HEK293 (cell line): Measurements from ENCODE around the gene PRSS56.

Experiments
- CTCF ChIA-PET: fragments of 350-600 bp; formaldehyde crosslinking; extraction: SDS; loops from one replicate; lab custom pipeline; 2021; ENCODE audit warnings: antibody characterized with exemption; lab: Yijun Ruan, JAX
- POLR2A ChIA-PET: fragments of 300-600 bp; formaldehyde crosslinking; extraction: SDS; loops from one replicate; lab custom pipeline; 2020; ENCODE audit warnings: antibody characterized with exemption, inconsistent platforms; lab: Yijun Ruan, JAX
- H3K27ac ChIP-seq: fragments of 200-500 bp; sonication (Bioruptor generic); 2 replicates; pipeline ENCODE4 v1.5.1; 2014; ENCODE audit warnings: low read depth, low read length, control low read depth, inconsistent platforms; ENCODE audit errors: extremely low read depth
- H3K36me3 ChIP-seq, 2 experiments: fragments of 200-500 bp in 1 of 2; sonication (Bioruptor generic) in 1 of 2; 1 replicate in 1 of 2; 2 replicates in 1 of 2; pipeline ENCODE4 v1.5.1; 2014 to 2017; ENCODE audit warnings: inconsistent platforms in 2 of 2, low read length in 2 of 2; ENCODE audit not compliant: control insufficient read depth in 2 of 2, insufficient read depth in 1 of 2
- H3K4me1 ChIP-seq: fragments of 200-500 bp; sonication (Bioruptor generic); 2 replicates; pipeline ENCODE4 v1.5.1; 2014; ENCODE audit warnings: mild to moderate bottlenecking, low read length, inconsistent platforms; ENCODE audit not compliant: control insufficient read depth, insufficient read depth
- H3K4me3 ChIP-seq: 2 replicates; pipeline ENCODE4 v1.5.1; 2011; ENCODE audit warnings: low read depth, mild to moderate bottlenecking, control low read depth, low read length, moderate library complexity
- H3K9me3 ChIP-seq: fragments of 200-500 bp; sonication (Bioruptor generic); 2 replicates; pipeline ENCODE4 v1.5.1; 2014; ENCODE audit warnings: low read depth, low read length, inconsistent platforms; ENCODE audit not compliant: control insufficient read depth, insufficient read depth
- BCL11A ChIP-seq: fragments of 450-650 bp; formaldehyde crosslinking; IDR thresholded peaks from 2 replicates; pipeline ENCODE4 v1.5.1; 2016; ENCODE audit warnings: low read depth, missing biosample characterization, missing genetic modification characterization
- GFI1B ChIP-seq: fragments of 450-650 bp; formaldehyde crosslinking; IDR thresholded peaks from 2 replicates; pipeline ENCODE4 v1.5.1; 2016; ENCODE audit warnings: missing biosample characterization, missing genetic modification characterization
- HOXC10 ChIP-seq: sonication (generic); formaldehyde crosslinking; IDR thresholded peaks from 2 replicates; pipeline ENCODE4 v1.8.1; 2023; ENCODE audit warnings: mild to moderate bottlenecking, missing genetic modification reagents
- PRDM1 ChIP-seq: fragments of 450-650 bp; formaldehyde crosslinking; IDR thresholded peaks from 2 replicates; pipeline ENCODE4; 2016; ENCODE audit warnings: missing biosample characterization, missing genetic modification characterization
- REPIN1 ChIP-seq: fragments of 450-650 bp; formaldehyde crosslinking; IDR thresholded peaks from 2 replicates; pipeline ENCODE4 v1.5.1; 2017; ENCODE audit warnings: missing biosample characterization, missing genetic modification characterization, low read depth
- SETDB1 ChIP-seq: IDR thresholded peaks from one replicate; pipeline ENCODE4 v1.6.1; 2017; ENCODE audit warnings: mild to moderate bottlenecking, low read length, moderate library complexity, mixed read lengths; ENCODE audit not compliant: insufficient read length
- TRIM28 ChIP-seq: IDR thresholded peaks from 2 replicates; pipeline ENCODE4 v1.6.1; 2011; ENCODE audit warnings: low read length, control low read depth, borderline replicate concordance
- ZFHX2 ChIP-seq: fragments of 450-650 bp; formaldehyde crosslinking; conservative IDR thresholded peaks from 2 replicates; pipeline ENCODE4 v1.5.1; 2016; ENCODE audit warnings: missing biosample characterization, missing genetic modification characterization
- ZIC2 ChIP-seq: fragments of 450-650 bp; formaldehyde crosslinking; IDR thresholded peaks from 2 replicates; pipeline ENCODE4 v1.5.1; 2016; ENCODE audit warnings: missing biosample characterization, missing genetic modification characterization
- ZNF146 ChIP-seq: fragments of 450-650 bp; formaldehyde crosslinking; IDR thresholded peaks from 2 replicates; pipeline ENCODE4 v1.5.1; 2016; ENCODE audit warnings: missing biosample characterization, missing genetic modification characterization
- ZNF211 ChIP-seq: fragments of 450-650 bp; formaldehyde crosslinking; IDR thresholded peaks from 2 replicates; pipeline ENCODE4 v1.5.1; 2016; ENCODE audit warnings: low read depth, missing biosample characterization, missing genetic modification characterization
- ZNF274 ChIP-seq, 2 experiments: fragments of 200-500 bp in 1 of 2; fragments of 450-650 bp in 1 of 2; sonication (Bioruptor generic) in 1 of 2; formaldehyde crosslinking in 1 of 2; IDR thresholded peaks; 2 replicates each; pipeline versions ENCODE4 v1.5.1 to v1.6.1; 2014 to 2016; ENCODE audit warnings: borderline replicate concordance in 1 of 2, inconsistent platforms in 1 of 2, low read length in 1 of 2, missing biosample characterization in 1 of 2, missing genetic modification characterization in 1 of 2
- ZNF280C ChIP-seq: fragments of 450-650 bp; formaldehyde crosslinking; IDR thresholded peaks from 2 replicates; pipeline ENCODE4 v1.5.1; 2016; ENCODE audit warnings: missing biosample characterization, missing genetic modification characterization
- ZNF513 ChIP-seq: fragments of 450-650 bp; IDR thresholded peaks from 2 replicates; pipeline ENCODE4 v1.5.1; 2018; ENCODE audit warnings: missing biosample characterization, missing genetic modification characterization
- ZNF664 ChIP-seq: fragments of 450-650 bp; formaldehyde crosslinking; IDR thresholded peaks from 2 replicates; pipeline ENCODE4 v1.5.1; 2016; ENCODE audit warnings: missing biosample characterization, missing genetic modification characterization
- ZSCAN18 ChIP-seq: fragments of 450-650 bp; formaldehyde crosslinking; IDR thresholded peaks from 2 replicates; pipeline ENCODE4 v1.5.1; 2016; ENCODE audit warnings: missing biosample characterization, missing genetic modification characterization
- ZSCAN5A ChIP-seq: fragments of 450-650 bp; formaldehyde crosslinking; IDR thresholded peaks from 2 replicates; pipeline ENCODE4 v1.5.1; 2016; ENCODE audit warnings: missing biosample characterization, missing genetic modification characterization
- TF ChIP-seq, protein P1 (sequence below): fragments of 450-650 bp; formaldehyde crosslinking; IDR thresholded peaks from 2 replicates; pipeline ENCODE4 v1.5.1; 2016; ENCODE audit warnings: missing biosample characterization, missing genetic modification characterization
- TF ChIP-seq, protein P2 (sequence below): fragments of 450-650 bp; formaldehyde crosslinking; IDR thresholded peaks from 2 replicates; pipeline ENCODE4 v1.5.1; 2016; ENCODE audit warnings: missing biosample characterization, missing genetic modification characterization, low read depth

The PRSS56 gene

GRCh38 chr2:232541195-232541960 is 21.2 kb downstream of the PRSS56 start:
- no peak overlapping the region for H3K27ac ChIP-seq
- H3K36me3 ChIP-seq = peaks cover 5 to 14% of the 10 kb centered on the region in 2 experiments; a peak in 2 of 3 replicates
- no peak overlapping the region for H3K4me3 ChIP-seq
- no peaks in the 10 kb centered on the region for H3K4me1 ChIP-seq
- ChIA-PET POLR2A (no interaction called here), CTCF (no interaction called here)
- TF ChIP-seq ZNF211 (tag by site-specific recombination) (no peak), GFI1B (tag by site-specific recombination) (no peak), ZNF280C (tag by site-specific recombination) (no peak), ZIC2 (tag by site-specific recombination) (no peak), BCL11A (tag by site-specific recombination) (no peak), ZSCAN18 (tag by site-specific recombination) (no peak), ZSCAN5A (tag by site-specific recombination) (no peak)
- TF ChIP-seq, protein P1, sequence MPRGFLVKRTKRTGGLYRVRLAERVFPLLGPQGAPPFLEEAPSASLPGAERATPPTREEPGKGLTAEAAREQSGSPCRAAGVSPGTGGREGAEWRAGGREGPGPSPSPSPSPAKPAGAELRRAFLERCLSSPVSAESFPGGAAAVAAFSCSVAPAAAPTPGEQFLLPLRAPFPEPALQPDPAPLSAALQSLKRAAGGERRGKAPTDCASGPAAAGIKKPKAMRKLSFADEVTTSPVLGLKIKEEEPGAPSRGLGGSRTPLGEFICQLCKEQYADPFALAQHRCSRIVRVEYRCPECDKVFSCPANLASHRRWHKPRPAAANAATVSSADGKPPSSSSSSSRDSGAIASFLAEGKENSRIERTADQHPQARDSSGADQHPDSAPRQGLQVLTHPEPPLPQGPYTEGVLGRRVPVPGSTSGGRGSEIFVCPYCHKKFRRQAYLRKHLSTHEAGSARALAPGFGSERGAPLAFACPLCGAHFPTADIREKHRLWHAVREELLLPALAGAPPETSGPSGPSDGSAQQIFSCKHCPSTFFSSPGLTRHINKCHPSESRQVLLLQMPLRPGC (tag by site-specific recombination) = no peak
- TF ChIP-seq, protein P2, sequence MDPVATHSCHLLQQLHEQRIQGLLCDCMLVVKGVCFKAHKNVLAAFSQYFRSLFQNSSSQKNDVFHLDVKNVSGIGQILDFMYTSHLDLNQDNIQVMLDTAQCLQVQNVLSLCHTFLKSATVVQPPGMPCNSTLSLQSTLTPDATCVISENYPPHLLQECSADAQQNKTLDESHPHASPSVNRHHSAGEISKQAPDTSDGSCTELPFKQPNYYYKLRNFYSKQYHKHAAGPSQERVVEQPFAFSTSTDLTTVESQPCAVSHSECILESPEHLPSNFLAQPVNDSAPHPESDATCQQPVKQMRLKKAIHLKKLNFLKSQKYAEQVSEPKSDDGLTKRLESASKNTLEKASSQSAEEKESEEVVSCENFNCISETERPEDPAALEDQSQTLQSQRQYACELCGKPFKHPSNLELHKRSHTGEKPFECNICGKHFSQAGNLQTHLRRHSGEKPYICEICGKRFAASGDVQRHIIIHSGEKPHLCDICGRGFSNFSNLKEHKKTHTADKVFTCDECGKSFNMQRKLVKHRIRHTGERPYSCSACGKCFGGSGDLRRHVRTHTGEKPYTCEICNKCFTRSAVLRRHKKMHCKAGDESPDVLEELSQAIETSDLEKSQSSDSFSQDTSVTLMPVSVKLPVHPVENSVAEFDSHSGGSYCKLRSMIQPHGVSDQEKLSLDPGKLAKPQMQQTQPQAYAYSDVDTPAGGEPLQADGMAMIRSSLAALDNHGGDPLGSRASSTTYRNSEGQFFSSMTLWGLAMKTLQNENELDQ (tag by site-specific recombination) = no peak
- no peaks in the 10 kb centered on the region for H3K9me3 ChIP-seq

DNA sequence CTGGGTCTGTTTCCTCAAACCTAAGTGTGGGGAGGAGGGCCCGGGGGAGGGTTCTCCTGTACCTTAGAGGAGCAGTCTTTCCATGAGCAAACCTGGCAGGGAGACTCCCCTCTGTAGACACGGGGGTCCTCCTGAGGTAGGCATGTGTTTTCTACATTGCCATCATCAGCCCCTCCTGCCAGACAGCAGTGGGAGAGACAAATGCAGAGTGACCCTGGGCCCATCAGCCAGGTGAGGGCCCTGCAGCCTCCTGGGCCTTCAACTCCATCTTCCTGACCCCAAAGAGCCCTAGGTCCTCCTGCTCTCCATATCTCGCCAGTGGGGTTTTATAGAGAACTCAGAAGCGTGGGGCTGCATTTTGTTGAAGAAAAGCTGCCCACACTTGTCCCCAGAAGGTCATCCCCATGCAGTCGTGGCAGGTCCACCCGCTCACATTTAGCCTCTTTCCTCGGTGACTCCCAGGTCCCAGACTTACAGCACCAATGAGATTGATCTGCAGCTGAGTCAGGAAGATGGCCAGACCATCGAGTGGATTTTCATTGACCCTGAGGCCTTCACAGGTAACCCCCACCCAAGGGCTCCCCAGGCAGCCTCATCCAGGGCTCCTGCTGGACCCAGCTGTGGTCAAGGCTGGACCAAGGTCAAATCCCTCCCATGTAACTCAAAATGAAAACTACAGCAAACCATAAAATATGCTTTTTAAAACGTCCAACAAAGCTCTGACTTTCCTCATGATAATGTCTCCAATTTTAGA is 21.9 kb downstream of the PRSS56 start:
- Histone ChIP-seq H3K9me3 (no peaks in the 10 kb centered on the region), H3K36me3 (peaks cover 8 to 21% of the 10 kb centered on the region in 2 experiments; a peak in 2 of 3 replicates), H3K4me3 (no peak overlapping the region), H3K4me1 (no peaks in the 10 kb centered on the region), H3K27ac (no peak overlapping the region)
- POLR2A ChIA-PET = no interaction called here
- CTCF ChIA-PET = no interaction called here
- no peak for TF ChIP-seq ZNF146 (tag by site-specific recombination)
- no peak for TF ChIP-seq PRDM1
- TF ChIP-seq SETDB1 = no peak
- no peak for TF ChIP-seq TRIM28
- TF ChIP-seq ZNF664 = no peak
- TF ChIP-seq REPIN1 (tag by site-specific recombination) = no peak
- no peak for TF ChIP-seq ZSCAN18 (tag by site-specific recombination)
- no peak for TF ChIP-seq ZFHX2
- TF ChIP-seq HOXC10 (CRISPR knock-in tag) = no peak
- no peak for TF ChIP-seq ZNF513
- TF ChIP-seq ZNF274 (IDR thresholded peaks at IDR 0.05; ENCODE audit: low read length) = no peak
- TF ChIP-seq ZNF274 (tag by site-specific recombination; IDR thresholded peaks at IDR 0.05; ENCODE audit: borderline replicate concordance) = no peak
